GM19455 (cell line): Measurements from ENCODE around the gene SPSB1.

Experiments
- ATAC-seq: cut with Tn5 transposase; IDR thresholded peaks from one replicate; pipeline ENCODE4 v1.9.1; 2021; ENCODE audit not compliant: unreplicated experiment

Gene SPSB1

GRCh38 chr1:9292361-9293240 is at the start of gene SPSB1:
SPSB1 (plus strand) TSS chr1:9292894; CDS start chr1:9355892, 62,998 bp downstream.
- no peak for ATAC-seq

DNA sequence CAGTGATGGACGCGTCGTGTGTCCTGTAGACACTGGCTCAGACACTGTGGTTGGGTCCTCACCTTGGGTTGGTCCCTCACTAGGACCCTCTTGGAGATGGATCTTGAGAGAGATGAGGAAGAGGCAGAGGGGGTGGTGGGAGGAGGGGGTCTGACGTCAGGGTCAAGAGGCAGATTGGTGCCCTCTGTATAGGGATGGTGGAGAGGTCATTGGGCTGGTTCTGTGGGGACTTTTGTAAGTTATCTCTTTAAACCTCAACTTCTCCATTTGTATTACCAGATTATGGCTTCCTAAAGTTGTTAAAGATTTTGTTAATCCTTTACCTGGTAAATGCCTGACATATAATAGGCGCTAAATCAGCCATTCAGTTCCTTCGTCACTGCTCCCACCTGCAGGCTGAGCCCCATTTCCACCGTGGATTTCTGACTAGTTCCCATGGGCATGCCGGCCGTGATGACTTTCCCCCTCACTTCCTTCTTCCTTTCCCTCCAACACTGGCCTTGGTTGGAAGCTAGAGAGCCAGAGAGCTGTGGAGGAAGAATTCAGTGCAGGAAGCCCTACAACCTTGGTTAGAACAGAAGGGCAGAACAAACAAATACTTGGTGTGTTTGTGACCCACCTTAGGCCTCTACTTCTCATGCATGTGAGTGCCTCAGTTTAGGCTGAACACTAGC is 49.5 kb upstream of the SPSB1 start:
- ATAC-seq, result no peak

DNA sequence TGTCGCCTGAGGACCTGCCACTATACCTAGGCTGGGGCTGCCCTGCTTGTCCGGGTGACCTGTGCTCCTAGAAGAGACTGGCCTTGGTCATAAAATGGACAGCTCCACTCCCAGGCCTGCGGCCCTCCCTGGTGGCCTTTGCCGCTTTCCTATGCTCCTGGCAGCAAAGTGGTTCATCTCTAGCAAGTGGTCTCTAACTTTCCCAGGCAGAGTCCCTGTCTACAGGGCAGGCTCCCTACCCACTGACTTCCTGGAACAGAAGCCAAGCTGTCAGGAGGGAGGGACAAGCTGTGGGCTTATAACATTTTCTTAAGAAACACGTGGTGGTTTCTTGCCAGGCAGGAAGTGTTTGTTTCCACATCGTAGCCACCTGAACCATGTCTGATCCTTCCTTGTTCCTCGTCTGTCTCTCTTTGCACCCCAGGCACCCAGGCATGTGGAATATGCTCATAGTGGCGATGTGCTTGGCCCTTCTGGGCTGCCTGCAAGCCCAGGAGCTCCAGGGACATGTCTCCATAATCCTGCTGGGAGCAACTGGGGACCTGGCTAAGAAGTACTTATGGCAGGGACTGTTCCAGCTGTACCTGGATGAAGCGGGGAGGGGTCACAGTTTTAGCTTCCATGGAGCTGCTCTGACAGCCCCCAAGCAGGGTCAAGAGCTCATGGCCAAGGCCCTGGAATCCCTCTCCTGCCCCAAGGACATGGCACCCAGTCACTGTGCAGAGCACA is 48.0 kb upstream of the SPSB1 start:
- no peak for ATAC-seq

- no peak for ATAC-seq
Measured at GRCh38 chr1:9245230-9245619, 47.5 kb upstream of the SPSB1 start.

- ATAC-seq, result no peak
Measured at GRCh38 chr1:9245661-9246060, 47.0 kb upstream of the SPSB1 start.

DNA sequence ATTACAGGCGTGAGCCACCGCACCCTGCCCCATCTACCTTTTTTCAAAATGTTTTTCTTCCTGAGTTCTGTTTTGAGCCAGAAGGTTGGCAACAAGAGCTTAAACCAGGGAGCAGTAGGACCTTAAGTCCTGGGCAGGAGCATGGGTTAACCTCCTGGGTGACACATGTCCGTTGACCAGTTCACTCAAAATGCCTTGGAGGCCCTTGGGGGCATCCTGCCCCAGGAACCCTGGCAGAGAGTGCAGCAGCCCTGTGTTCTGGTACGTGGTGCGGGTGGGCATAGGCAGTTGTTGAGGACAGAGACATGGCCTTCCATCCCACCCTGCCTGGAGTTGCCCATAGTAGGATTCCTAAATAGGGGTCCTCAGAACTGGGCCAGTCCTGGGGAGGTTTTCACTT is 46.5 kb upstream of the SPSB1 start:
- ATAC-seq, result no peak

DNA sequence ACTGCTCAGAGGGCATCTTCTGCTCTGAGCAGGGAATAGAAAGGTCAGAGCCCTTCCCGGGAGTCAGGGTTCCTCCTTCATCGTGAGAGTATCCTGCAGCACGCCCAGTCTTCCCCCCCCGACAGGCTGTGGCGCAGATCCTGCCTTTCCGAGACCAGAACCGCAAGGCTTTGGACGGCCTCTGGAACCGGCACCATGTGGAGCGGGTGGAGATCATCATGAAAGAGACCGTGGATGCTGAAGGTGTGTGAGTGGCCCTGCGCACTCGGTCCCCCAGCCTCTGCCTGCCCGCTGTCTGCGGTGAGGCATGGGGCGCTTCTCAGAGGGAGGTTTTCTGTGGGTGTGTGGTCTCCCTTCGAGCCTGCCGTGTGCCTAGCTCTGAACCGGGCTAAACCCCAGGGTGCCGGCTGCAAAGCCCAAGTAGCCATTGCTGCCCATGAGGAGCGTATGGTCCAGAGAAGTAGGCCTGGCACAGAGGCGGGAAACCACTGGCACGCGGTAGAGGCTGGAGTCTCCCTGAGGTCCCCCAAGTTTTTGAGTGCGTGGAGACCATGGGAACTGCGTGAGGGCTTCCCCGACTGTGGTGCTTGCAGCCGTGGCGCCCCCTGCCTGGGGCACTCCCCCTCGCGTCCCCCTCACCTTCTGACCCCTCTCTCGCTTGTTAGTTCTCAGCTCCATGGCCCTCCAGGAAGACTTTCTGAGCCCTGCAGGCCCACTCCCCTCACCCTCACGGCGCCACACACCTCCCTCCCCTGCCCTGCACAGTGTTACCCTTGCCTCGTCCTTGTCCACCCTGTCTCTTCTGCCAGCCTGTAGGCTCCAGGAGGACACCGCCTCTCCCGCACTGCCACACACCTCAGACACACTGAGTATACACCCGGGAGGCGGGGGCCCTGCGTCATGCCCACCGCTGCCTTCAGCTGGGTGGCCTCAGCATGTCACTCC is 45.6 kb upstream of the SPSB1 start:
- no peak for ATAC-seq

- no peak for ATAC-seq
Measured at GRCh38 chr1:9247894-9248293, 44.8 kb upstream of the SPSB1 start.

- no peak for ATAC-seq
Measured at GRCh38 chr1:9248341-9249262, 44.1 kb upstream of the SPSB1 start.

GRCh38 chr1:9249263-9249533 is 43.5 kb upstream of the SPSB1 start:
- ATAC-seq, result no peak

- no peak for ATAC-seq
Measured at GRCh38 chr1:9249534-9250410, 42.9 kb upstream of the SPSB1 start.

DNA sequence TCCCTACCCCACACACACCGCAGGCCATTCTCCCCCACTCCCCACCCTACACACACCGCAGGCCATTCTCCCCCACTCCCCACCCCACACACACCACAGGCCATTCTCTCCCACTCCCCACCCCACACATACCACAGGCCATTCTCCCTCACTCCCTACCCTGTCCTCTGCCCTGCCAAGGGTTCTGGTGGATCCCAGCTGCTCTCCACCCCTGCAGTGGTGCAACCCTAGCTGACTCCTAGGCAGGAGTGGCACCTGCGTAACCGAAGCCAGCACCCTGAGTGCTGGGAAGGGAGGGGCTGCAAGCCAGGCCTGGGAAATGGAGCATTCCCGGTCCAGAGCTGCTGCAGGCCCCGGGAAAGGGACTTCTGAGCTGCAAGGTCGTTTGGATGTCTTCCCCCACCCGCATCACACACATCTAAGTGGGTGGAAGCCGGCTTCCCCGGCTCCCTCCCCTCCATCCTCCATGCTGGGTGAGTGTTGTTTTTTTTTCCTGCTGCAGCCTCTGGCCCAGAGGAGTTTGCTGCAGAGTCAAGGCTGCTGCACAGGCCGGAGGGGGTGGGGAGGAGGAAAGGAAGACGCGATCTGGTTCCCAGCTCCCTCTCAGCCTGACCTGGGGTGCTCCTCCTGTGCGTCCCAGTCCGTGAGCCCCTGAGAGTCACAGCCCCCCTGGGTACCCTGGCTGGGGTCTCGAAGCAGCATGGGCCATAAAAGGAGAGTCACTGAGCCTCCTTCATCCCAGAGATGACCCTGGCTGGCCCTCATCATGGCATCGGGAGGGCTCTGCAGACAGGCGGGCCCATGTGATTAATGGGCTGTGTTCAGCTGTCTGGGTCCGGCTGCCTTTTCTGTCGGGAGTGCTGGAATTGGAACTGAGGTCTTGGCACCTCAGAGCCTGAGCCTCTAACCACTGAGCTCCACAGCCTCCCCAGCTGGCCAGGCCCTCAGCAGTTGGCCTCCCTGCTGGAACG is 42.0 kb upstream of the SPSB1 start:
- ATAC-seq, result no peak

DNA sequence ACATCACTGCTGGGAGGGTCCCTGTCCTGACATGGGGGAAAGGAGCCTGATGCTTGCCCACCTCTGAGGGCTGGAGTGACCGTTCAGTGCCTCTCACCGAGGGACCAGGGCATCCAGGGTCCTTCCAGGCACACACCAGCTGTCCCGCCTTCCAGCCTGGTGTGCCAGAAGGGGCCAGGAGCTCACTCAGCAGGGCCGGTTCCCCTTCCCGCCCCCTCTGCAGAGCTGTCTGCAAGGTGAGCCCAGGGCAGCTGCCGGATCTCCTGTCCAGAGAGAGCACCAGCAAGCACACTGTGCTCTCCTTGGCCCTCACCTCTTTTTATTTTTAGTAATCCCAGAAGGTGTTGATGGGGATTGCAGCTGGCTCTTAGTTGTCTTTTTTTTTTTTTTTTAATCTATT is 41.2 kb upstream of the SPSB1 start:
- ATAC-seq, result no peak

DNA sequence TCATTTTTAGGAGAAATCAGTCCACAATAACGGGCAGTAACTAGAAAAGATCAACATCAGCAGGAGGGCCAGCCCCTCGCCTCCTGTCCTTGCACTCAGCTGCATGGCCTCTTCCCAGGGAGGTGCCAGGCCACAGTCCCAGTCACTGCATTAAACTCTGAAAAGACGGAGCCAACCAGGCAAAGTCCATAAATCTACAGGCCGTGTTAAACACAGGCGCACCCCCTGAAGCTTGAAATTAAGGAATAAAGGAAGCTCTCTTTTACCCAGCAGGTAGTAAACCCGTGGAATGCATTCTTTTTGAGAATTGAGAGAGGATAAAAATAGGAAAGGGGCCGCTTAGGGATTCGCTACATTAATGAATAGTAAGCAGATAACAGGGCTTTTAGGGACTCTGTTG is 39.7 kb upstream of the SPSB1 start:
- ATAC-seq, result no peak

DNA sequence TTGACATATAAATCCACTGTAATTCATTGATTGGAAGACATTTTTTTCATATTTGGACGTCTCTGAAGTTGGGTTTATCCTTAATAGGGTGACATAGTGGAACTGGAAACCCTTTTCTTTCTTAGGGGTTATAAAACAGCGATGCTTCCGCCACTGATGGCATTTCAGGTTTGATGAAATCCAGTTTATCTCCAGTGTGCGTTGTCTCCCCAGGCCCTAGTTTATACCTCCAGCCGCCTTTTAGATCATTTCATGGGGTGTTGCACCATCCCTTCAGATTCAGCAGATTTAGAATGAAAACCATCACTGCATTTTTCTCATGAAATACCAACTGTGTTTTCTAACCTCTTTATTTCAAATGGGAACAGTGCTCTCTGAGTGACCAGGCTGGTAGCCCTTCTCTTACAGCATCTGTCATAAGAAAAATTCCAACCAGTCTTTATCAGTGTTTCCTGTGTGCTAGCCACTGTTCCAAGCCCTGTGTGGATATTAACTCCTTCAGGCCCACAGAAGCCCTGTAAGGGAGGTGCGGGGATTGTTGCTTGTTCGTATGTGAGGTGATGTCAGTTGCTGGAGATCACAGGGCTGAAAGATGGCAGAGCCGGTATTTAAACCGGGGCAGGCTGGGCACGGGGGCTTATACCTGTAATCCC is 39.1 kb upstream of the SPSB1 start:
- ATAC-seq, result no peak

GRCh38 chr1:9256332-9256731 is 36.4 kb upstream of the SPSB1 start:
- no peak for ATAC-seq

DNA sequence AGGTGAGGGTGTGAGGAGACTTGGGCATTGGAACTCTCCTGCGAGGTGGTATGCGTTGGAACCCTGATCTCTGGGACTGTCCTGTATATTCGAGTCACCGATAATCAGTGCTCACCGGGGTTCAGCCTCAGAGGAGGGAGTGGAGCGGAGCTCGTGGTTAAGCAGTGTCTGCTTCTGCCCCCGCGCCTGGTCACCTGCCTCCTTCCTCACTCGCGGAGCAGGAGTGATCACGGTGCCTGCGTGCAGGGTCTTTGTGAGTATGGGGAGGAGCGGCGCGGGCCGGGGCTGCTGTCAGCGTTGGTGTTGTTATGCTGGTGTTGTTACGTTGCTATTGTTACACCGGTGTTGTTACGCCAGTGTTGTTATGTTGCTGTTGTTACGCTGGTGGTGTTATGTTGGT is 34.8 kb upstream of the SPSB1 start:
- no peak for ATAC-seq
